Right lobe of liver (tissue), 6 donors: ENCODE measurements around the gene TCF4. TPM values are rescaled to one million over a fixed set of nuclear protein-coding genes. Genes with fewer than 3 reads are reported as not detected.
A peak's percentile ranks its signal among the peaks of the same experiment; 100 is the strongest.

Experiments used
- ATAC-seq, 4 donors: fragments of 200-7000 bp; cut with Tn5 transposase; one replicate each; pipeline ENCODE4 v1.9.1; 2020; ENCODE audit warnings: mild to moderate bottlenecking in 4 of 4, moderate library complexity in 4 of 4
- DNase-seq, 3 donors: peaks; one replicate each; pipeline ENCODE4 v3.0.0-alpha.2; 2020
- H3K27ac ChIP-seq, 3 donors: fragments of 200-600 bp; one replicate each; pipeline ENCODE4 v1.8.0; 2022
- H3K27me3 ChIP-seq, 2 donors: fragments of 200-600 bp; one replicate each; pipeline ENCODE4 v1.8.0; 2022
- H3K36me3 ChIP-seq, 4 donors: fragments of 200-600 bp; sonication (generic) in 1 of 4; one replicate each; pipeline versions ENCODE4 v1.5.1 to v1.8.0; 2017 to 2022; ENCODE audit warnings: control low read depth in 1 of 4
- H3K4me1 ChIP-seq, 4 donors: fragments of 200-600 bp; sonication (generic) in 1 of 4; one replicate each; pipeline versions ENCODE4 v1.5.1 to v1.8.0; 2017 to 2022; ENCODE audit warnings: control low read depth in 1 of 4
- H3K4me3 ChIP-seq, 3 donors: fragments of 200-600 bp; one replicate each; pipeline ENCODE4 v1.8.0; 2022
- H3K9me3 ChIP-seq, 4 donors: fragments of 200-600 bp; sonication (generic) in 1 of 4; one replicate each; pipeline versions ENCODE4 v1.5.1 to v1.8.0; 2017 to 2022; ENCODE audit warnings: control low read depth in 1 of 4
- POLR2A ChIP-seq: fragments of 450-650 bp; IDR thresholded peaks from one replicate; pipeline ENCODE4 v1.6.1; 2017; ENCODE audit warnings: antibody characterized with exemption, mild to moderate bottlenecking
- WGBS: methylation state at CpG from one replicate; pipeline ENCODE4 v1.1.6; 2018; ENCODE audit warnings: low coverage, low lambda C conversion rate; ENCODE audit not compliant: insufficient coverage; ENCODE audit errors: missing lambda C conversion rate; 5-methylcytosine and 5-hydroxymethylcytosine counted together
- intact Hi-C, 2 donors: fragments of 100-400 bp; cut with DNase I; formaldehyde crosslinking; loops; one replicate each; pipeline versions ENCODE4 v1.11.2 to v1.14.1; 2022
- total RNA-seq, 6 experiments: library from RNA; depleted of rRNA in 2 of 6; stranded (reverse); fragments of >200 nt in 2 of 6; fragmentation: NEBNext Ultra II Directional in 3 of 6; extraction: Animal tissue kit (Norgen Biotek cat#: 25700) in 3 of 6; gene quantifications; one replicate each; pipeline versions ENCODE4 v1.1.0 to v1.2.4, GENCODE V29; 2016 to 2023
- TF ChIP-seq, protein P1 (sequence below), 4 donors: fragments of 200-600 bp in 3 of 4; fragments of 450-650 bp in 1 of 4; IDR thresholded peaks; one replicate each; pipeline versions ENCODE4 v1.5.1 to v1.8.0; 2016 to 2022; ENCODE audit warnings: antibody characterized with exemption in 4 of 4, mild to moderate bottlenecking in 2 of 4
- donor health status: DM: no; HTN: yes; CAD: no.
- donor health status: DM: no; HTN: no; CAD: no.
- donor health status: DM: no; HTN: no; CAD: no.
- donor health status: DM: no; HTN: yes; CAD: no.
- donor health status: DM: no; HTN: yes; CAD: no.

Gene TCF4
- total RNA-seq, 6 experiments from 2014 or later = 8.1 to 19.5 (median 10.4) TPM

GRCh38 chr18:55415258-55415871, 172.6 kb downstream of the TCF4 start:
- Histone ChIP-seq H3K27ac (no peak overlapping the region), H3K4me1 (no peaks in the 10 kb centered on the region), H3K9me3 (no peaks in the 10 kb centered on the region), H3K36me3 (no peaks in the 10 kb centered on the region), H3K4me3 (no peak overlapping the region), H3K27me3 (no peaks in the 10 kb centered on the region)
- ATAC-seq (peak; percentile 95 to 98 (median 96)), DNase-seq (peak; percentile 83 to 88 (median 85))
- no peak for TF ChIP-seq POLR2A
- TF ChIP-seq, protein P1, sequence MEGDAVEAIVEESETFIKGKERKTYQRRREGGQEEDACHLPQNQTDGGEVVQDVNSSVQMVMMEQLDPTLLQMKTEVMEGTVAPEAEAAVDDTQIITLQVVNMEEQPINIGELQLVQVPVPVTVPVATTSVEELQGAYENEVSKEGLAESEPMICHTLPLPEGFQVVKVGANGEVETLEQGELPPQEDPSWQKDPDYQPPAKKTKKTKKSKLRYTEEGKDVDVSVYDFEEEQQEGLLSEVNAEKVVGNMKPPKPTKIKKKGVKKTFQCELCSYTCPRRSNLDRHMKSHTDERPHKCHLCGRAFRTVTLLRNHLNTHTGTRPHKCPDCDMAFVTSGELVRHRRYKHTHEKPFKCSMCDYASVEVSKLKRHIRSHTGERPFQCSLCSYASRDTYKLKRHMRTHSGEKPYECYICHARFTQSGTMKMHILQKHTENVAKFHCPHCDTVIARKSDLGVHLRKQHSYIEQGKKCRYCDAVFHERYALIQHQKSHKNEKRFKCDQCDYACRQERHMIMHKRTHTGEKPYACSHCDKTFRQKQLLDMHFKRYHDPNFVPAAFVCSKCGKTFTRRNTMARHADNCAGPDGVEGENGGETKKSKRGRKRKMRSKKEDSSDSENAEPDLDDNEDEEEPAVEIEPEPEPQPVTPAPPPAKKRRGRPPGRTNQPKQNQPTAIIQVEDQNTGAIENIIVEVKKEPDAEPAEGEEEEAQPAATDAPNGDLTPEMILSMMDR (IDR thresholded peaks at IDR 0.05) = peak; percentile 68 to 94 (median 92)
- 12% methylated on average over 6 of the region's 6 CpGs for WGBS
- intact Hi-C loops = no loop called here

DNA sequence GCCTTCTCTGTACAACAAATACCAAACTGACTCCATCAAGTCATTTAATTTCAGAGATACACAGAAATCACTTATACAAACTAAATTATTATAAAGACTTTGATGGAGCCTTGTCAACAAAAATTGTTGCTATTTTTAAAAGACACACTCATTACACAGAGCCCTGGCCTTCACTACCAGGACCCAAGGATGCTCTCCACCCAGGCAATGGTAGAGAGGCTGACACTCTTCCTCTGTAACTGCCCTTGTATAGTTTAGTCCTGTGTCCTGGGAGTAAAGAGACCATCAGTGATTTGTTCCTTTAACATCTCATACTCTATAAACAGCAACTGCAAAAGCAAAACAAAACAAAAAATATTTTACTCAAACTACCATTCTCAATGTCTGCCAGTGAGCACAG, 173.5 kb downstream of the TCF4 start:
- intact Hi-C loops = no loop called here
- no peaks in the 10 kb centered on the region for H3K4me1 ChIP-seq
- no peak overlapping the region for H3K4me3 ChIP-seq
- no peaks in the 10 kb centered on the region for H3K9me3 ChIP-seq
- no peak for TF ChIP-seq POLR2A
- TF ChIP-seq, protein P1 (IDR thresholded peaks at IDR 0.05) = no peak
- no peak for DNase-seq
- H3K27me3 ChIP-seq = no peaks in the 10 kb centered on the region
- no peak overlapping the region for H3K27ac ChIP-seq
- H3K36me3 ChIP-seq = no peaks in the 10 kb centered on the region
- ATAC-seq = no peak

- Histone ChIP-seq H3K27ac (no peak overlapping the region), H3K27me3 (no peaks in the 10 kb centered on the region)
- intact Hi-C loops = no loop called here
Observed at GRCh38 chr18:55413474-55413873, 174.5 kb downstream of the TCF4 start.

GRCh38 chr18:55407774-55408535, 180.0 kb downstream of the TCF4 start:
- DNase-seq = no peak
- Histone ChIP-seq H3K4me1 (no peaks in the 10 kb centered on the region), H3K9me3 (no peaks in the 10 kb centered on the region), H3K27me3 (no peaks in the 10 kb centered on the region), H3K36me3 (no peaks in the 10 kb centered on the region), H3K4me3 (no peak overlapping the region), H3K27ac (no peak overlapping the region)
- TF ChIP-seq, protein P1 (IDR thresholded peaks at IDR 0.05) = no peak
- intact Hi-C loops = no loop called here
- ATAC-seq = no peak
- WGBS = 69% methylated on average over 5 of the region's 5 CpGs

More at GRCh38 chr18:55413474-55413873, 174.5 kb downstream of the TCF4 start:
- ATAC-seq = peak in 1 of 4 donors; percentile 17
- Histone ChIP-seq H3K36me3 (no peaks in the 10 kb centered on the region), H3K4me1 (no peaks in the 10 kb centered on the region), H3K9me3 (no peaks in the 10 kb centered on the region), H3K4me3 (no peak overlapping the region)
- no peak for TF ChIP-seq POLR2A
- TF ChIP-seq, protein P1 (IDR thresholded peaks at IDR 0.05) = no peak
- WGBS = 56% methylated on average over 1 of the region's 1 CpG
- DNase-seq = no peak
